WI38 (cell line): ENCODE results near the gene UBE2Q1.

Experiments
- H3K4me3 ChIP-seq: 2 replicates; pipeline ENCODE4 v1.5.1; 2011; ENCODE audit warnings: low read depth, mild to moderate bottlenecking, control low read depth, low read length
- TF ChIP-seq, protein P1 (sequence below): IDR thresholded peaks from 2 replicates; pipeline ENCODE4 v1.5.1; 2012; ENCODE audit warnings: low read depth, mild to moderate bottlenecking, control low read depth, low read length

Gene UBE2Q1

DNA sequence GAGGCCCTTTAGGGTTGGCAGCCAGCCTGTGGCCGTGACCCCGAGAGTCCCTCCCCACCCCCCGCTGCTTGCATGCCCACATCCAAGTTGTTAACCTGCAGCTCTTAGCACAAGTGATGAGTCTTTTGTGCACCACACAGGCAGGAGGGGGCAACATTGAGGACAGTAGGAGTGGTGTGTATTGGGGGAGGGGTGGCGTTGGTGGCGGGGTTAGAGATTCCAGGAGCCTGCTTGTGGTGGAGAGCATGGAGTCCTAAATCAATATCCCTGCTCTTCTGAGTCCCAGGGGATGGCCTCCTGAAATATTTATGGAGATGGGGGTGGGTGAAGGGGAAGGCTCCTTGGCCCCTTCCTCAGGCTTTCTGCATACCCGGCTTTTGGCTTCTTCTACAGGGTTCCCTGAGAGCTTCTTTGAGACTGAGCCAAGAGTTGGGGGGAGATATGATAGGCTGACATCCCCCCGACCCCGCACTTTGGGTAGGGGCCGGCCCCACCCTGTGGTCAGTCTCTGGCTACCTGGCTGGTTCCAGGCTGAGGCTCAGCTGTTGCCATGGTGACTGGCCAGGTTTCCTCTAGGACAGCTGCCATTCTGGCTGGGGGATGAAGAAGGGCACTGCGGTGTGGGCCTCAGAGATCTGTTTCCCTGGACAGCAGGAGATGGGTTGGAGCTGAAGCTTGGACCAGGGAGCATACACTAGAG, 14.2 kb upstream of the UBE2Q1 start:
- H3K4me3 ChIP-seq: no peak overlapping the region
- TF ChIP-seq, protein P1, sequence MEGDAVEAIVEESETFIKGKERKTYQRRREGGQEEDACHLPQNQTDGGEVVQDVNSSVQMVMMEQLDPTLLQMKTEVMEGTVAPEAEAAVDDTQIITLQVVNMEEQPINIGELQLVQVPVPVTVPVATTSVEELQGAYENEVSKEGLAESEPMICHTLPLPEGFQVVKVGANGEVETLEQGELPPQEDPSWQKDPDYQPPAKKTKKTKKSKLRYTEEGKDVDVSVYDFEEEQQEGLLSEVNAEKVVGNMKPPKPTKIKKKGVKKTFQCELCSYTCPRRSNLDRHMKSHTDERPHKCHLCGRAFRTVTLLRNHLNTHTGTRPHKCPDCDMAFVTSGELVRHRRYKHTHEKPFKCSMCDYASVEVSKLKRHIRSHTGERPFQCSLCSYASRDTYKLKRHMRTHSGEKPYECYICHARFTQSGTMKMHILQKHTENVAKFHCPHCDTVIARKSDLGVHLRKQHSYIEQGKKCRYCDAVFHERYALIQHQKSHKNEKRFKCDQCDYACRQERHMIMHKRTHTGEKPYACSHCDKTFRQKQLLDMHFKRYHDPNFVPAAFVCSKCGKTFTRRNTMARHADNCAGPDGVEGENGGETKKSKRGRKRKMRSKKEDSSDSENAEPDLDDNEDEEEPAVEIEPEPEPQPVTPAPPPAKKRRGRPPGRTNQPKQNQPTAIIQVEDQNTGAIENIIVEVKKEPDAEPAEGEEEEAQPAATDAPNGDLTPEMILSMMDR: no peak

DNA sequence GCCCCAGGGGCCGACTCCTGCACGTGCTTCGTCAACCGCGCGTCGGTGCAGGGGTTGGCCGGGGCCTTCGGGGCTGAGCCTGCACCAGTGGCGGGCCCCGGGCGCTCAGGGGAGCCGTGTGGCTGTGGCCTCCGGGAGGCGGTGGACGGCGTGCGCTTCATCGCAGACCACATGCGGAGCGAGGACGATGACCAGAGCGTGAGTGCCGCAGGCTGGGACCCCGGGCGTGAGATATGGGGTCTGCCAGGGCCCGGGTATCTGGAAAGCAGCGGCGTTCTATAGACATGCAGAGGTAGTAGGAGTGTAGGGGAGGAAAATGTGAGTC, 13.5 kb upstream of the UBE2Q1 start:
- TF ChIP-seq, protein P1: no peak

DNA sequence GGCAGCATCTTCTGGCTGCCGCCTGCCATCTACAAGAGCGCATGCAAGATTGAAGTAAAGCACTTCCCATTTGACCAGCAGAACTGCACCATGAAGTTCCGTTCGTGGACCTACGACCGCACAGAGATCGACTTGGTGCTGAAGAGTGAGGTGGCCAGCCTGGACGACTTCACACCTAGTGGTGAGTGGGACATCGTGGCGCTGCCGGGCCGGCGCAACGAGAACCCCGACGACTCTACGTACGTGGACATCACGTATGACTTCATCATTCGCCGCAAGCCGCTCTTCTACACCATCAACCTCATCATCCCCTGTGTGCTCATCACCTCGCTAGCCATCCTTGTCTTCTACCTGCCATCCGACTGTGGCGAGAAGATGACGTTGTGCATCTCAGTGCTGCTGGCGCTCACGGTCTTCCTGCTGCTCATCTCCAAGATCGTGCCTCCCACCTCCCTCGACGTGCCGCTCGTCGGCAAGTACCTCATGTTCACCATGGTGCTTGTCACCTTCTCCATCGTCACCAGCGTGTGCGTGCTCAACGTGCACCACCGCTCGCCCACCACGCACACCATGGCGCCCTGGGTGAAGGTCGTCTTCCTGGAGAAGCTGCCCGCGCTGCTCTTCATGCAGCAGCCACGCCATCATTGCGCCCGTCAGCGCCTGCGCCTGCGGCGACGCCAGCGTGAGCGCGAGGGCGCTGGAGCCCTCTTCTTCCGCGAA, 12.9 kb upstream of the UBE2Q1 start:
- no peak overlapping the region for H3K4me3 ChIP-seq
- TF ChIP-seq, protein P1: no peak

More for the DNA sequence above, 13.5 kb upstream of the UBE2Q1 start:
- H3K4me3 ChIP-seq: no peak overlapping the region

DNA sequence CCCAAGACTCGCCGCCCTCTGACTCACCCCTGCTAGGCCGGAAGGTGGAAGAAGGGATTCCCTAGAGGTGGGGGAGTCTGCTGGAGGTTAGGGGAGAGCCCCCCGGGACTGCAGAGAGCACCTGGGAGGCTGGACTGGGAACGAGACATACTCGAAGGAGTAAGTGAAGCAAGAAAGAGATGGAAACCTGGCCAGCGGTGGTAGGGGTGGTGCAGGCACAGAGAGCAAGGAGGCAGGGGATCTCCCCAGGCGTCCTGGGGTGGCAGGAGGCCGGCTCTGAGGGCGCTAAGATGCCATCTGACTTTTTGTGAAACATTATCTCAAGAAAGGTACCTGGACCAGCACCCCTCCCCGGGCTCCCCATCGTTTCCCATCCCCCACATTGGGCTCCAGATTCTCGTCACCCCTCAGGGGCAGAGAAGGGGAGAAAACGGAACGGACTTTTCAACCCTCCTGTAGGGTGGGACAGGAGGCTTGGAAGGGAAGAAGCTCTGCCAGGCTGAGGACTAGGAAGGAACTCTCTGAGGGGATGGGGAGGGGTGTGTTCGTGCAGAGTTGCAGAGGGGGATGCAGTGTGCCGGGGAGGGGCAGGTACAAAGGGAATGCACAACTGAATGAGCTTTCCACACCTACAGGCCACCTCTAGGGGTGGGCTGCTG, 9.8 kb upstream of the UBE2Q1 start:
- no peak overlapping the region for H3K4me3 ChIP-seq
- TF ChIP-seq, protein P1: no peak

DNA sequence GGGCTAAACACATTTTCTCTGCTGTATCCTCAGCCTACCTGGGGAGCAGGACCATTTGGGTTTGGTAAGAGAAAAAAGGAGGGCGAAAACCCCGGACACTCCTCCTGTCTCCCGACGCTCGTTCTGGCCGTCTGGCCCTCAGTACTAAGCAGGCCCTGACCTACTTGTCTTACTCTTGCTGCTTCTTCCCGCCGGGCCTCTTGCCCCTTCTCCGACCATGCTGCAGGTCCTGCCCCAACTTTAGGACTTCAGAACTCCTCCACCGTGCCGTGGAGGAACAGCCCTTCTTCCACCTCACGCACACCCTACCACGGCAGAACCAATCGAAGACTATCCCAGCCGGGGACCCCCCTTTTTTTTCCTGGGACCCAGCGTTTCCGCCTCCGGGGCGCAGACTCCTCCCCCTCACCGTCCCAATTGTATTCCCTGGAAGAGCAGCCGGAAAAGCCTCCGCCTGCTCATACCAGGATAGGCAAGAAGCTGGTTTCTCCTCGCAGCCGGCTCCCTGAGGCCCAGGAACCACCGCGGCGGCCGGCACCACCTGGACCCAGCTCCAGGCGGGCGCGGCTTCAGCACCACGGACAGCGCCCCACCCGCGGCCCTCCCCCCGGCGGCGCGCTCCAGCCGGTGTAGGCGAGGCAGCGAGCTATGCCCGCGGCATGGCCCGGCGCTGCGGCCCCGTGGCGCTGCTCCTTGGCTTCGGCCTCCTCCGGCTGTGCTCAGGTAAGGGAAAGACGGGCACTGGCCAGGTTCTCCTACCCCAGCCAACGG, 9.1 kb upstream of the UBE2Q1 start, which contains the start of gene CHRNB2:
Gene CHRNB2 (plus strand): TSS at position 393 of the 771 bp plus-strand sequence. CDS start 267 bp downstream, at position 660.
- no peak within 1 kb of the TSS for H3K4me3 ChIP-seq
- TF ChIP-seq, protein P1: no peak

DNA sequence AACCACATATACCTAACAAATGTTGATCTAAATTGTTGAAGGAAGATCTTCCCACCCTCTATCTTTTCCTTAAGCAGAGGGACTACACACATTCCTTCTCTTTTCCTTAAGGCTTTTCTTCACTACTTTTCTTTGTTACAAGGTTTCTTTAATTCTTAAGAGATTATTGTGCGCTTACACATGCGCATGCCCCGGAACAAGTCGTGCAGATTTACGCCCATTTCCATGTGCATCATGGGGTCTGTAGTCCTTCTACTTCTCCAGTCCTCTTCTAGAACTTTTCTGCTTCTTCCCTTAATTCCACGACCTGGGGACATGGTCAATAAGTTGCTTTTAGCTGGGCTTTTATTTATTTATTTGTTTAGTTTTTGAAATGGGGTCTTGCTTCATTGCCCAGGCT, 7.4 kb upstream of the UBE2Q1 start:
- H3K4me3 ChIP-seq: no peak overlapping the region
- TF ChIP-seq, protein P1: no peak
